HK-2 (cell line): ENCODE data around the gene BAX.

Experiments
- DNase-seq: peaks from one replicate; pipeline ENCODE4 v3.0.0-alpha.2; 2018; ENCODE audit not compliant: unreplicated experiment

BAX gene

DNA sequence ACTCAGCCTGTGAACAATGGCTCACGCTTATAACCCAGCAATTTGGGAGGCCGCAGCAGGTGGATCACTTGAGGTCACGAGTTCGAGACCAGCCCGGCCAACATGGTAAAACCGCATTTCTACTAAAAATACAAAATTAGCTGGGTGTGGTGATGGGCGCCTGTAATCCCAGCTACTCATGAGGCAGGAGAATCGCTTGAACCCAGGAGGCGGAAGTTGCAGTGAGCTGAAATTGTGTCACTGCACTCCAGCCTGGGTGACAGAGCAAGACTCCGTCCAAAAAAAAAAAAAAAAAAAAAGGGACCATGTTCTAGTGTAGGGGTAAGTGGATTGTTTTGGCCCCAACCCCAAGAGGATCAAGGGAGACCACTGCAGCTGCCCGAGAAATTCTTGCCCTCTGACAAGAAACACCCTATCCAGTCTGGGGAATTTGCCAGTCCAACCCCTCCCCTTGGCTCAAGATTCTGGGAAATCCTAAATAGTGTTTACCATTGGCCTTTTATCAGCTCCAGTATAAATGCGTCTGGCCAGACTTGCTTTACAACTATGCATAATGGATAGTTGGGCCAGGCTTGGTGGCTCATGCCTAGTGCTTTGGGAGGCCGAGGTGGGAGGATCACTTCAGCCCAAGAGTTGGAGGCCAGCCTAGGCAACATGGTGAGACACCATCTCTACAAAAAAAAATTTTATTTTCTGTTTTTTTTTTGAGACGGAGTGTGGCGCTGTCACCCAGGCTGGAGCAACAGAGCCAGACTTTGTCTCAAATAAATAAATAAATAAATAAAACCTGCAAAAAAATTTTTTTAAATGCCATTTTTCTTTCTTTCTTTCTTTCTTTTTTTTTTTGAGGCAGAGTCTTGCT is 26.3 kb upstream of the BAX start:
- no peak for DNase-seq

DNA sequence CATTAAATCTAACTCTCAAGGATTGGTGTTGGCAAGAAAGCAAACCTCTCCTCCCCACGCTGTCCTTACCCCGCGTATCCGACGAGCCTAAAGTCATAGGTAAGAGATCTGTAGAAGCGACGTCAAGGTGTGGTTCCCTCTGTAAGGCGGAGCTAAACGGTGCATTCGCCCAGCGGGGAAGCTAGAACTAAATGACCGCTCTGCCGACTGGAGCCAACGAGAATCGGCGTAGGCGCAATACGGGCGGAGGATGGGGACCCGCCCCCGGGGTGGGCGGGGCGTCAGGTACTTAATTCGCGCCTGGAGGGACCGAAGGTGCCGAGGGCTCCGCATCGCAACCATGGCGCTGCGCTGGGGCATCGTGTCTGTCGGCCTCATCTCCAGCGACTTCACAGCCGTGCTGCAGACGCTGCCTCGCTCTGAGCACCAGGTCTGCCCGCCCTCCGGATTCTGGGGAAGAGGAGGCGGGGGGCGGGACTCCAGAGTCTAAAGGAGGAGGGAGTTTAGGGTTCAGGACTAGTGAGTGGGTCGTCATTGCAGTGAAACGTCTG is 21.2 kb upstream of the BAX start, which contains the start of gene DHDH:
DHDH (plus strand) TSS at position 318 of the 551 bp plus-strand sequence; CDS start at position 341, 23 bp downstream.
- DNase-seq: peak; percentile 84

DNA sequence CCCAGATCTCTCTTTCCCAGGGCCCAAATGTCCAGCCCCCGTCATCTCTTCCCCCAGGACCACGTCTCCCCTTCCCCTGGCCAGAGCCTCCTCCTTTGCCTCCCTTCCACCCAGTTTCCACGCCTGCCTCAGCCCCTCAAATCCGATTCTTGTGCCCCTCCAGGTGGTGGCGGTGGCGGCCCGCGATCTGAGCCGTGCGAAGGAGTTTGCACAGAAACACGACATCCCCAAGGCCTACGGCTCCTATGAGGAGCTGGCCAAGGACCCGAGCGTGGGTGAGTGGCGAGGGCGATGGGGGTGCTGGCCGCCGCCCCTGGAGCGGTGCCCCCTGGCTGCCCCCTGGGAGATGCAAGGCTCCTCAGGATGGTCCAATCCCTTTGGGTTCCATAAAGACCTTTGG is 19.8 kb upstream of the BAX start:
- no peak for DNase-seq

DNA sequence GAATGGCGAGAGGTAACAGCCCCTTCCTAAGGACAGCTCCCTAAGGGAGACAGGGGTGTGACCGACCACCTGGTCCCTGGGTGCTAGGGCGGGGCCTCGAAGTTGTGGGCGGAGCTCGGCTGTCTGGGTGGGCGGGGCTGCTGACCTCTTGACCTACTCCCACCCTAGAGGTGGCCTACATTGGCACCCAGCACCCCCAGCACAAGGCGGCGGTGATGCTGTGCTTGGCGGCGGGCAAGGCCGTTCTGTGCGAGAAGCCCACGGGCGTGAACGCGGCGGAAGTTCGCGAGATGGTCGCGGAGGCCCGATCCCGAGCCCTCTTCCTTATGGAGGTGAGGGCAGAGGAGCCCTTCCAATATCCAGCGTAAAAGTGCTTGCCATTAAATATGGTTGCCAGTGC is 18.8 kb upstream of the BAX start:
- no peak for DNase-seq

DNA sequence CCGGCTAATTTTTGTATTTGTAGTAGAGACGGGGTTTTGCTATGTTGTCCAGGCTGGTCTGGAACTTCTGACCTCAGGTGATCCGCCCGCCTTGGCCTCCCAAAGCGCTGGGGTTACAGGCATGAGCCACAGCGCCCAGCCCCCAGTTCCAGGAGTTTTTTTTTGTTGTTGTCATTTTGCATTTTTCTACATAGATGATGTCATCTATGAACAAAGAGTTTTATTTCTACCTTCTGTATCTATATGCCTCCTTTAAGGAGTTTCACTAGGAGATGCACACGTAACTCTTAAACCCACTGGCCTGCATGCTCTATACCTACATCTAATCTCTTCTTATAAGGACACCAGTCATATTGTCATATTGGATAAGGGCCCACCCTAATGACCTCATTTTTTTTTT is 16.4 kb upstream of the BAX start:
- no peak for DNase-seq

DNA sequence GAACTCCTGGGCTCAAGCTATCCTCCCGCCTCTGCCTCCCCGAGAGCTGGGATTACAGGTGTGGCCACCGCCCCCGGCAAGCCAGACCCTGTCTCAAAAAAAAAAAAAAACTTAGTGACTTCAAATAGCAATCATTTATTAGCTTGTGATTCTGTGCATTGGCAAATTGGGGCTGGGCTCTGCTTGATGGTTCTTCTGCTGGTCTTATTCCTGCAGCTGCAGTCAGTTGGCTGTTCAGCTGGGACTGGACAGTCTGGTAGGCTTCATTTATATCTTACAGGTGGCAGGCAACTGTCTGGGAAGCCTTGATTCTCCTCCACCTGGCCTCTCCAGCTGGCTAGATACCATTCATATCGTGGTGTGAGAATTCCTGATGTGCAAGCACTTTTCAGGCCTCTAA is 13.8 kb upstream of the BAX start:
- DNase-seq: no peak

DNA sequence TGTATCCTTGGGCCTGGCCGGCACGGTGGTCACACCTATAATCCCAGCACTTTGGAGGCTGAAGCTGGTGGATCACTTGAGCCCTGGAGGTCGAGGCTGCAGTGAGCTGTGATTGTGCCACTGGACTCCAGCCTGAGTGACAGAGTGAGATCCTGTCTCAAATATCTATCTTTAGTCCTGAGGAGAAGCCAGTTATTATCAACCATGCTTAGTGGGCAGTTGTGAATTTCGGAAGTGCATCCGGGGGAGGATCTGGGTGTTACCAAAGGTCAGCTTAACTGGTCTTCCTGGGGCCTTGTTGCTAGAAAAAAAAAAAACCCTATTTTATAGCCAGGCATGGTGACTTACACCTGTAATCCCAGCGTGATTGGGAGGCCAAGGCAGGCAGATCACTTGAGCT is 11.6 kb upstream of the BAX start:
- no peak for DNase-seq

DNA sequence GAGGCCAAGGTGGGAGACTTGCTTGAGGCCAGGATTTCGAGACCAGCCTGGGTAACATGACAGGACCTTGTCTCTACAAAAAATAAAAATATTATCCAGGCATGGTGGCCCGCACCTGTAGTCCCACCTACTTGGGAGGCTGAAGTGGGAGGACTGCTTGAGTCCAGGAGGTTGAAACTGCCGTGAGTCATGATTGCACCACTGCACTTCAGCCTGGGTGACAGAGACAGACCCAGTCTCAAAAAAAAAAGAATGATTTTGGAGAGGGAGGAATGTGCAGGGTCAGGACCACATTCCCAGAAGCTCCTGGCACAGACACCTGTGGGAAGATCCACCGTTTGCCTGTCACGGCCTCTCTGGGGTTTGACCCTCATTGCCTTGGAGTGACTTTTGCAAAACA is 9.3 kb upstream of the BAX start:
- DNase-seq: no peak

DNA sequence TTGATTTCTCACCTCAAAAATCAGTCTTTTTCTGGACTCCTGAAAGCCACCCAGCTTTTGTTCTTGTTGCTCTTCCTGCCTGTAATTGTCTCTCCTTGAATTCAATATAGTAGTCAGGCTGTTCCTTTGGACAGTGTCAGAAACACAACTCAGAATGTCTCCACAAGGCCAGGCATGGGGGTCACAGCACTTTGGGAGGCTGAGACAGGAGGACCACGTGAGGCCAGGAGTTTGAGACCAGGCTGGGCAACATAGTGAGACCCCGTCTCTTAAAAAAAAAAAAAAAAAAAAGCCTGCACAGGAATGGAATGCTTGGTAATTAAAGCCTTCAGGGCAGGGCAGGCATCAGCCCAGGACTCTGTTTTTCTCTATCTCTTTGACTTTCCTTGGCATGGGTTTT is 8.9 kb upstream of the BAX start:
- no peak for DNase-seq

DNA sequence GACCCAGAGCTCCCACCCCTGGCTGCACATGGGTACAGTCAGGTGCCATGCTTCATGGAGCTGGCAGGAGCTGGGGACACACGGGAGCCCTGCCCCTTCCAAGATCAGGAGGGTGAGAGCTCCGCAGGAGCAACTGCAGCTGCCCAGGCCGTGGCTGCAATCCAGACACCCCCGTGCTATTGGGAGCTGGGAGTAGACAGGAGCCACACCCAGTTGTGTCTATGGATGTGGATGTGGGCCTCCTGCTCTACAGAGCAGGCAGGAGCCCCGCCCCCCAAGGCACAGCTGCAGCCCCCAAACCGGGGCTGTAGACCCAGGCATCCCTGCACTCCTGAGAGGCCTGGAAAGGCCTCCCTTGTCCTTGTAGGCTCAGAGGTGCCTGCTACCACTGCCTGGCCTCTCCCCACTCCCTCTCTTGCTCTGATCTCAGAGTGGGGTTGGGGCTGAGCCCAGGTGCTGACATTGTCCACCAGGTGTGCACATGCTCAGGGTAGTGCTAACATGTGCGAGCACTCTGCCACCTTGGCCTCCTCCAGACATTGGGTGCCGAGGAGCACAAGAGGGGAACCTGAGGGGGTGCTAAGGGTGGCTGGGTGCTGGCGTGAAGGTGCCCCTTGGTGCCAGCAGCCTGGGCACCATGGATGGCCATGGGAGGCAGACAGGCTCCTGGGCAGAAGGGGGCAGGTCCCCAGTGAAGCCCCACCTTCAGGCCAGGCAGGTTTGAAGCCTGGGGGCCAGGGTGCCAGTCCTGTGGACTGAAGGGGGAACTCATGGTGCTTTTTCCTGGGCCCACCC is 8.0 kb upstream of the BAX start:
- DNase-seq: no peak

DNA sequence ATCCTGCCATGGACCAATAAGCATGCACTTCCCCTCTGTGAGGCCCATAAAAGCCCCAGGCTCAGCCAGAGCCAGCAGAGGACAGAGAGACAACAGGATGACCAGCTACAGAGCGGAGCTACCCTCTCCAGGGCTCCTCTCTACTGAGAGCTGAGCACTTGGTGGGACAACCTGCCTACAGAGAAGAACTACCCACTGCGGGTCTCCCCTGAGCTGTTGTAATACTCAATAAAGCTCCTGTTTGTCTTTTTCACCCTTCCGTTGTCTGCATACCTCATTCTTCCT is 7.5 kb upstream of the BAX start:
- DNase-seq: no peak

DNA sequence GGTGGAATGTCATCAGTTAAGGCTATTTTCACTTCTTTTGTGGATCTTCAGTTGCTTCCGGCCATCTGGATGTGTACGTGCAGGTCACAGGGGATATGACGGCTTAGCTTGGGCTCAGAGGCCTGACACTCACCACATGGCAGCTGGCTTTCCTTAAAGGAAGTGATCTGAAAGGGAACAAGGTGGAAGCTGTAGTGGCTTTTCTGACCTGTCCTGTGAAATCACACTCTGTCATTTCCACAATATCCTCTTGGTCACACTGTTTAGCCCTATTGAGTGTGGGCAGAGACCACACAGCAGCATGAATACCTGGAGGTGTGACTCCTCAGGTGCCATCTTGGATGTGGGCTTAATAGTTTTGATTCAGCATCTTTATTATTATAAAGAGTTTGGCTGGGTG is 4.5 kb upstream of the BAX start:
- DNase-seq: no peak

DNA sequence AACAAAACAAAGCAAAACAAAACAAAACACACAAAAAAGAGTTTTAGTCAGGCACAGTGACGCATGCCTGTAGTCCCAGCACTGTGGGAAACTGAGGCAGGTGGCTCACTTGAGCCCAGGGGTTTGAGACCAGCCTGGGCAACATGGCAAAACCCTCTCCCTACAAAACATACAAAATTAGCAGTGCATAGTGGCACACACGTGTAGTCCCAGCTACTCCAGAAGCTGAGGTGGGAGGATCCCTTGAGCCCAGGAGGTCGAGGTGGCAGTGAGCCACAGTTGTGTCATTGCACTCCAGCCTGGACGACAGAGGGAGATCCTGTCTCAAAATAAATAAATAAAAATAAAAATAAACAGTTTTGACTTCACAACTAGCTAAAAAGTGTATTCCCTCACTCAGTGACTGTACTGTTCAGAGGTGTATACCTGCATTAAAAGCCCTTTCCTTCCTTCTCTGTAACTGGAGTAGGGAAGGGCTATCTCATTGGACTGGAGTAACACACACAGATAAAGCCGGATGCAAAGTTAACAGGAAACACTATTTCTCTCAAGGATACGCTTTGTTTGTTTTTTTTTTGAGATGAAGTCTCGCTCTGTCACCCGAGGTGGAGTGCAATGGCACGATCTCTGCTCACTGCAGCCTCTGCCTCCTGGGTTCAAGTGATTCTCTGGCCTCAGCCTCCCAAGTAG is 3.7 kb upstream of the BAX start:
- DNase-seq: no peak

DNA sequence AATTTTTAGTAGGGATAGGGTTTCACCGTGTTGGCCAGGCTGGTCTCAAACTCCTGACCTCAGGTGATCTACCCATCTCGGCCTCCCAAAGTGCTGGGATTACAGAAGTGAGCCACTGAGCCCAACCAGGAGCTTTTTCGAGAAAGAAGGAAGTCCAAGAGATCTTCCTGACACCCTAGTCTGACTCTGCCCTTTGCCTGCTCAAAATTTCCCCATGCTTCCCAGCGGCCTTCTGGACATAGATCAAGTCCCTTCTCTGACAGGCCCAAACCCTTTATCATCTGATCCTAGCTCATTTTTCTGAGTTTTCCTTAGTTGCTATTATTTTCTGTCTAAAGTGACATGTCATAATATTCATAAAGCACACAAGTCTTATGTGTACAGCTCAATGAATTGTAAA is 1.5 kb upstream of the BAX start:
- no peak for DNase-seq

DNA sequence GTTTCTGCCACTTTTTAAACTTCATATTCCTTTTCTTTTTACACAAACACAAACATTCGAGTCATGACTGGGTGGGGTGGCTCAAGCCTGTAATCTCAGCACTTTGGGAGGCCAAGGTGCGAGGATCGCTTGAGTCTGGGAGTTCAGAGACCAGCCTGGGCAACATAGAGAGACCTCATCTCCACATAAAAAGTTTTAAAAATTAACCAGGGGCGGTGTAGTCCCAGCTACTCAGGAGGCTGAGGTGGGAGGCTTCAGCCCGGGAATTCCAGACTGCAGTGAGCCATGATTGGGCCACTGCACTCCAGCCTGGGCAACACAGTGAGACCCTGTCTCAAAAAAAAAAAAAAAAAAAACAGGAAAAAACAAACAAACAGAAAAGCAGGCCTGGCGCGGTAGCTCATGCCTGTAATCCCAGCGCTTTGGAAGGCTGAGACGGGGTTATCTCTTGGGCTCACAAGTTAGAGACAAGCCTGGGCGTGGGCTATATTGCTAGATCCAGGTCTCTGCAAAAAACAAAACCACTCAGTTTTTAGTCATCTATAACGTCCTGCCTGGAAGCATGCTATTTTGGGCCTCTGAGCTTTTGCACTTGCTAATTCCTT is 583 bp upstream of the BAX start:
- no peak for DNase-seq

DNA sequence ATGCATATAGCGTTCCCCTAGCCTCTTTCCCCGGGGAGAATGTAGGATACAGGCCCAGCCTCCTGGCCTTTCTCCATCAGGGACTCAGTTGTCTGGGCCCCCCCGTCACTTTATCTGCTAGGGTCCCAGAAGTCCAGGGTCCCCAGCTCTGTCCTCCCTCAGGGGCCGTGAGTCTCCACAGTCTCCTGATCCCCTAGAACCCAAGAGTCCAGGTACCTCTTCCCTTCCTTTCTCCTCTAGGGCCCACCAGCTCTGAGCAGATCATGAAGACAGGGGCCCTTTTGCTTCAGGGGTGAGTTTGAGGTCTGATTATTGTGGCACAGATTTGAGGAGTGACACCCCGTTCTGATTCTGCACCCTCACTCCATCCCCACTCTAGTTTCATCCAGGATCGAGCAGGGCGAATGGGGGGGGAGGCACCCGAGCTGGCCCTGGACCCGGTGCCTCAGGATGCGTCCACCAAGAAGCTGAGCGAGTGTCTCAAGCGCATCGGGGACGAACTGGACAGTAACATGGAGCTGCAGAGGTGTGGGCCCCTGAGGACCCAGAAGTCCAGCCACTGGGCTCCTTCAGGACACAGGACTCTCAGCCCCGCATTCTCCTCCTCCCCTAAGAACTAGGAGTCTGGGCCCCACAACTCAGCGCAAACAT is 758 bp downstream of the BAX start:
- DNase-seq: no peak

DNA sequence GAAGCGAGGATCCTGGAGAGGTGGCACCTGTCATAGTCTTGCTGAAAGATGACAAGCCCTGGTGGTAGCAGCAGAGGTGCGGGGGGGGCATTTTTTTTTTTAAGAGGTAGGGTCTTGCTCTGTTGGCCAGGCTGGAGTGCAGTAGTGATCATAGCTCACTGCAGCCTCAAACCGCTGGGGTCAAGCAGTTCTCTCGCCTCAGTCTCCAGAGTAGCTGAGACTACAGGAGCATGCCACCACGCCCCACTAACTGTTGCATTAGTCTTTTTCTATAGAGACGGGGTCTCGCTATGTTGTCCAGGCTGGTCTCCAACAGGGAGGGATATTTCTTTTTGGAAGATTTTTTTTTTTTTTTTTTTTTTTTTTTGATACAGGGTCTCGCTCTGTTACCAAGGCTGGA is 3.3 kb downstream of the BAX start:
- DNase-seq: no peak

DNA sequence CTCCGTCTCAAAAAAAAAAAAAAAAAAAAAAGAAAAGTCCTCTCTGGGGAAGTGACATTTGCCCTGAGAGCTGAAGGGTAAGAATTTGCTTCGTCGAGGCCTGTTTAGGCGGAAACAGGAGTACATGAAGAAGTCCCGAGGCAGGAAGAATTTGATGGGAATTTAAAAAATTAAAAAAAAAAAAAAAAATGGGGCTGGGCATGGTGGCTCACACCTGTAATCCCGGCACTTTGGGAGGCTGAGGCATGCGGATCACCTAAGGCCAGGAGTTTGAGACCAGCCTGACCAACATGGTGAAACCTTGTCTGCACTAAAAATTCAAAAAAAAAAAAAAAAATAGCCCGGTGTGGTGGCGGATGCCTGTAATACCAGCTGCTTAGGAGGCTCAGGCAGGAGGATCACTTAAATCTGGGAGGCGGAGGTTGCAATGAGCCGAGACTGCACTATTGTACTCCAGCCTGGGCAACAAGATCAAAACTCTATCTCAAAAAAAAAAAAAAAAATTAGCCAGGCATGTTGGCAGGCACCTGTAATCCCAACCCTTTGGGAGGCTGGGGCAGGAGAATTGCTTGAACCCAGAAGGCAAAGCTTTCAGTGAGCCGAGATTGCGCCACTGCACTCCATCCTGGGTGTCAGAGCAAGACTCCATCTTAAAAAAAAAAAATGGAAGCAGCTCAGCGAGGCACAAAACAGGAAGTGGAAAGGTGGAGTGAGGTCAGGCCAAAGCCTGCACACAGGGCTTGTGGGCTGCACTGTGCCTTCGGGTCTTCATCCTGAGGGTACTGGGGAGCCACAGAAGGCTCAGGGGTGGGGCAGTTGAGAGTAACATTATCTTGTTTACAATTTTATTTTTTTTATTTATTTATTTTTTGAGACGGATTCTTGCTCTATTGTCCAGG is 4.9 kb downstream of the BAX start:
- DNase-seq: no peak

DNA sequence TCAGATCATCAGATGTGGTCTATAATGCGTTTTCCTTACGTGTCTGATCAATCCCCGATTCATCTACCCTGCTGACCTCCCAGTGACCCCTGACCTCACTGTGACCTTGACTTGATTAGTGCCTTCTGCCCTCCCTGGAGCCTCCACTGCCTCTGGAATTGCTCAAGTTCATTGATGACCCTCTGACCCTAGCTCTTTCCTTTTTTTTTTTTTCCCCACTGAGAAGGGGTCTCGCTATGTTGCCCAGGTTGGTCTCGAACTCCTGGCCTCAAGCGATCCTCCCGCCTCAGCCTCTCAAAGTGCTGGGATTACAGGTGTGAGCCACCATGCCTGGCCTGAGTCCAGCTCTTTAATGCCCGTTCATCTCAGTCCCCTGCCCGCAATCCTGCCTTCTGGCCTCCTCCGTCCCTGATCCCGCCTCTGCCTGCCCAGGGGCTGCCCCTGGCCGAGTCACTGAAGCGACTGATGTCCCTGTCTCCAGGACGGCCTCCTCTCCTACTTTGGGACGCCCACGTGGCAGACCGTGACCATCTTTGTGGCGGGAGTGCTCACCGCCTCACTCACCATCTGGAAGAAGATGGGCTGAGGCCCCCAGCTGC is 6.5 kb downstream of the BAX start:
- DNase-seq: peak; percentile 68

DNA sequence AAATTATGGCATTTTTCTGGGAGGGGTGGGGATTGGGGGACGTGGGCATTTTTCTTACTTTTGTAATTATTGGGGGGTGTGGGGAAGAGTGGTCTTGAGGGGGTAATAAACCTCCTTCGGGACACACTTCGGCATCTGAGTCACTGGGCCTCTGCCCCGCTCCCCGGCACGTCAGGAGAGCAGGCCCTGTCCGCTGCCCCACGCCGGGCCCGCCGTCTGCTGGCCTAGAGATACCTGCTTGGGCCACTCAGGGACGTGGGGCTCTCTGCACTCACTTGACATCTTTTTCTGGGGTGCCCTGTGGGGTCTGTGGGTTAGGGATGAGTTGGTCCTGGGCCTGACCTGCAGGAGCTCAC is 7.0 kb downstream of the BAX start:
- DNase-seq: no peak
